ENCODE measurements around the gene AGAP3.

The AGAP3 gene

GRCh38 chr7:151091003-151091402 is 4.7 kb downstream of the AGAP3 start:
- Histone ChIP-seq H3K9me3 (ENCODE audit: insufficient read depth, low read length) (no peaks in the 10 kb centered on the region), H3K4me2 (ENCODE audit: low read length) (no peak overlapping the region), H3K4me1 (ENCODE audit: low read length) (peaks cover 8% of the 10 kb centered on the region), H3K27me3 (ENCODE audit: low read depth, low read length) (no peaks in the 10 kb centered on the region), H3K79me2 (ENCODE audit: low read length) (peaks cover 92% of the 10 kb centered on the region), H3K9ac (ENCODE audit: low read length) (no peak overlapping the region), H2AFZ (ENCODE audit: low read depth, low read length) (no peak overlapping the region), H3K4me3 (ENCODE audit: low read length) (no peak overlapping the region), H4K20me1 (ENCODE audit: insufficient read depth, low read length) (peaks cover 55% of the 10 kb centered on the region), H3K36me3 (replicated peaks; ENCODE audit: low read depth, low read length) (peaks cover 9% of the 10 kb centered on the region), H3K27ac (ENCODE audit: low read length) (no peak overlapping the region)
- no peak for TF ChIP-seq EZH2phosphoT487 (IDR thresholded peaks at IDR 0.05; ENCODE audit: low read depth)
- TF ChIP-seq CTCF (IDR thresholded peaks at IDR 0.05; ENCODE audit: low read depth, low read length): no peak

- TF ChIP-seq CTCF (IDR thresholded peaks at IDR 0.05; ENCODE audit: low read depth, low read length) (peak; percentile 54), EZH2phosphoT487 (IDR thresholded peaks at IDR 0.05; ENCODE audit: low read depth) (no peak)
- H3K36me3 ChIP-seq (replicated peaks; ENCODE audit: low read depth, low read length): peaks cover 11% of the 10 kb centered on the region
- H3K9me3 ChIP-seq (ENCODE audit: insufficient read depth, low read length): no peaks in the 10 kb centered on the region
- H3K4me3 ChIP-seq (ENCODE audit: low read length): no peak overlapping the region
- no peaks in the 10 kb centered on the region for H3K27me3 ChIP-seq (ENCODE audit: low read depth, low read length)
- H3K4me1 ChIP-seq (ENCODE audit: low read length): peaks cover 8% of the 10 kb centered on the region
- H3K9ac ChIP-seq (ENCODE audit: low read length): no peak overlapping the region
- H2AFZ ChIP-seq (ENCODE audit: low read depth, low read length): no peak overlapping the region
- H3K79me2 ChIP-seq (ENCODE audit: low read length): peaks cover 95% of the 10 kb centered on the region
- H4K20me1 ChIP-seq (ENCODE audit: insufficient read depth, low read length): peaks cover 57% of the 10 kb centered on the region
- no peak overlapping the region for H3K27ac ChIP-seq (ENCODE audit: low read length)
- H3K4me2 ChIP-seq (ENCODE audit: low read length): no peak overlapping the region
Measured at GRCh38 chr7:151091431-151091830, 5.2 kb downstream of the AGAP3 start.

GRCh38 chr7:151091988-151092387 is 5.7 kb downstream of the AGAP3 start:
- TF ChIP-seq EZH2phosphoT487 (IDR thresholded peaks at IDR 0.05; ENCODE audit: low read depth): no peak
- TF ChIP-seq CTCF (IDR thresholded peaks at IDR 0.05; ENCODE audit: low read depth, low read length): no peak
- H3K79me2 ChIP-seq (ENCODE audit: low read length): peaks cover 96% of the 10 kb centered on the region
- peaks cover 11% of the 10 kb centered on the region for H3K36me3 ChIP-seq (replicated peaks; ENCODE audit: low read depth, low read length)
- peaks cover 57% of the 10 kb centered on the region for H4K20me1 ChIP-seq (ENCODE audit: insufficient read depth, low read length)
- H3K4me2 ChIP-seq (ENCODE audit: low read length): no peak overlapping the region
- H3K9me3 ChIP-seq (ENCODE audit: insufficient read depth, low read length): no peaks in the 10 kb centered on the region
- H3K4me1 ChIP-seq (ENCODE audit: low read length): peaks cover 8% of the 10 kb centered on the region
- no peak overlapping the region for H3K9ac ChIP-seq (ENCODE audit: low read length)
- no peak overlapping the region for H2AFZ ChIP-seq (ENCODE audit: low read depth, low read length)
- H3K4me3 ChIP-seq (ENCODE audit: low read length): no peak overlapping the region
- no peak overlapping the region for H3K27ac ChIP-seq (ENCODE audit: low read length)
- no peaks in the 10 kb centered on the region for H3K27me3 ChIP-seq (ENCODE audit: low read depth, low read length)

- Histone ChIP-seq H4K20me1 (ENCODE audit: insufficient read depth, low read length) (peaks cover 55% of the 10 kb centered on the region), H2AFZ (ENCODE audit: low read depth, low read length) (no peak overlapping the region), H3K27me3 (ENCODE audit: low read depth, low read length) (no peaks in the 10 kb centered on the region), H3K9ac (ENCODE audit: low read length) (no peak overlapping the region), H3K9me3 (ENCODE audit: insufficient read depth, low read length) (no peaks in the 10 kb centered on the region), H3K4me1 (ENCODE audit: low read length) (no peaks in the 10 kb centered on the region), H3K36me3 (replicated peaks; ENCODE audit: low read depth, low read length) (peaks cover 11% of the 10 kb centered on the region), H3K27ac (ENCODE audit: low read length) (no peak overlapping the region), H3K4me2 (ENCODE audit: low read length) (no peak overlapping the region), H3K4me3 (ENCODE audit: low read length) (no peak overlapping the region), H3K79me2 (ENCODE audit: low read length) (peaks cover 89% of the 10 kb centered on the region)
- no peak for TF ChIP-seq CTCF (IDR thresholded peaks at IDR 0.05; ENCODE audit: low read depth, low read length)
- TF ChIP-seq EZH2phosphoT487 (IDR thresholded peaks at IDR 0.05; ENCODE audit: low read depth): no peak
Measured at GRCh38 chr7:151093748-151094147, 7.5 kb downstream of the AGAP3 start.

Data from OCI-LY3 (cell line).